GM12874 (cell line): ENCODE measurements around the gene TRIM34.

Experiments
- CTCF ChIP-seq: IDR thresholded peaks from 2 replicates; pipeline ENCODE4 v1.5.1; 2011; ENCODE audit warnings: low read depth, mild to moderate bottlenecking, control low read depth, low read length, moderate library complexity; ENCODE audit not compliant: insufficient read depth

TRIM34 gene

GRCh38 chr11:5684036-5684645 is 59.3 kb downstream of the TRIM34 start:
- no peak for TF ChIP-seq CTCF

- TF ChIP-seq CTCF: peak; percentile 58
These were observed 60.0 kb downstream of the TRIM34 start, which contains the start of gene TRIM5 for GRCh38 chr11:5684646-5685362. TSS of gene TRIM5 (minus strand) at chr11:5685074. CDS start at chr11:5680177, 4,897 bp downstream.

- no peak for TF ChIP-seq CTCF
These were observed 61.6 kb downstream of the TRIM34 start for GRCh38 chr11:5686426-5686825.

GRCh38 chr11:5688482-5688881 is 63.7 kb downstream of the TRIM34 start:
- no peak for TF ChIP-seq CTCF

- no peak for TF ChIP-seq CTCF
These were observed 64.8 kb downstream of the TRIM34 start, which contains the start of gene TRIM22 for GRCh38 chr11:5689551-5689983. TSS of gene TRIM22 (plus strand) at chr11:5689790. CDS start at chr11:5696233, 6,443 bp downstream.

GRCh38 chr11:5690216-5690615 is 65.4 kb downstream of the TRIM34 start:
- no peak for TF ChIP-seq CTCF

GRCh38 chr11:5690736-5691135 is 65.9 kb downstream of the TRIM34 start:
- TF ChIP-seq CTCF: no peak
